B cell (primary cell): ENCODE data around the gene ZNF662. TPM values are rescaled to one million over a fixed set of nuclear protein-coding genes. Genes with fewer than 3 reads are reported as not detected.

Experiments used
- ATAC-seq: fragments of 200-7000 bp; cut with Tn5 transposase; one replicate; pipeline ENCODE4 v1.10.0; 2021; ENCODE audit warnings: low read depth, mild to moderate bottlenecking, moderate number of reproducible peaks, moderate library complexity
- CTCF ChIA-PET: fragments of 350-600 bp; sonication (Branson Sonifier 250); formaldehyde crosslinking; loops from one replicate; lab custom pipeline; 2021; ENCODE audit warnings: antibody characterized with exemption, inconsistent platforms; lab: Charles Lee
- POLR2A ChIA-PET: fragments of 350-600 bp; sonication (Branson Sonifier 250); formaldehyde crosslinking; loops from one replicate; lab custom pipeline; 2021; ENCODE audit warnings: antibody characterized with exemption; lab: Charles Lee
- DNase-seq: peaks from one replicate; pipeline ENCODE4 v3.0.0; 2013
- H2AFZ ChIP-seq: 2 replicates; pipeline ENCODE4 v1.6.1; 2012; ENCODE audit warnings: mild to moderate bottlenecking, low read depth, low read length; ENCODE audit not compliant: insufficient read depth, poor library complexity, severe bottlenecking
- H3K27ac ChIP-seq, 2 donors: 1 replicate in 1 of 2; 2 replicates in 1 of 2; pipeline ENCODE4 v1.5.1; 2012 to 2013; ENCODE audit warnings: low read length in 2 of 2, mild to moderate bottlenecking in 2 of 2, moderate library complexity in 1 of 2
- H3K27me3 ChIP-seq, 4 experiments: fragments of 200-600 bp in 1 of 4; sonication (generic) in 1 of 4; replicated peaks in 1 of 4; 1 replicate in 2 of 4; 2 replicates in 2 of 4; pipeline versions ENCODE4 v1.6.1 to v1.7.0; 2013 to 2016; ENCODE audit warnings: low read length in 3 of 4, mild to moderate bottlenecking in 2 of 4, mixed read lengths in 1 of 4, moderate library complexity in 1 of 4; ENCODE audit not compliant: insufficient read depth in 4 of 4, control insufficient read depth in 3 of 4; ENCODE audit errors: control extremely low read depth in 1 of 4
- H3K36me3 ChIP-seq, 2 experiments: replicated peaks in 1 of 2; 1 replicate in 1 of 2; 2 replicates in 1 of 2; pipeline versions ENCODE4 v1.6.1 to v1.7.1; 2013; ENCODE audit warnings: low read length in 1 of 2; ENCODE audit not compliant: insufficient read depth in 2 of 2, control insufficient read depth in 1 of 2; ENCODE audit errors: control extremely low read depth in 1 of 2, extremely low read depth in 1 of 2
- H3K4me1 ChIP-seq, 2 donors: fragments of 200-600 bp in 1 of 2; sonication (generic) in 1 of 2; 1 replicate in 1 of 2; 2 replicates in 1 of 2; pipeline versions ENCODE4 v1.5.1 to v1.6.1; 2013 to 2017; ENCODE audit warnings: low read length in 2 of 2; ENCODE audit not compliant: control insufficient read depth in 2 of 2, insufficient read depth in 2 of 2
- H3K4me2 ChIP-seq: replicated peaks from 2 replicates; pipeline ENCODE3; 2012; ENCODE audit warnings: mild to moderate bottlenecking, low read depth, low read length; ENCODE audit not compliant: poor library complexity, severe bottlenecking
- H3K4me3 ChIP-seq, 5 experiments: fragments of 200-600 bp in 1 of 5; sonication (generic) in 1 of 5; 1 replicate in 3 of 5; 2 replicates in 2 of 5; pipeline versions ENCODE4 v1.5.1 to v1.7.0; 2011 to 2016; ENCODE audit warnings: low read length in 4 of 5, mild to moderate bottlenecking in 4 of 5, low read depth in 2 of 5, control low read depth in 1 of 5, moderate library complexity in 1 of 5; ENCODE audit not compliant: insufficient read depth in 1 of 5; ENCODE audit errors: control extremely low read depth in 1 of 5, extremely low read depth in 1 of 5
- H3K79me2 ChIP-seq: fragments of 200-600 bp; sonication (generic); one replicate; pipeline ENCODE4 v1.6.0; 2016; ENCODE audit warnings: low read length; ENCODE audit not compliant: control insufficient read depth, insufficient read depth
- H3K9ac ChIP-seq: fragments of 200-600 bp; sonication (generic); 2 replicates; pipeline ENCODE4 v1.6.1; 2017; ENCODE audit warnings: mild to moderate bottlenecking, low read length, moderate library complexity
- H3K9me3 ChIP-seq, 3 donors: one replicate each; pipeline versions ENCODE4 v1.6.1 to v1.7.1; 2013; ENCODE audit warnings: low read length in 2 of 3; ENCODE audit not compliant: control insufficient read depth in 2 of 3, insufficient read depth in 1 of 3; ENCODE audit errors: control extremely low read depth in 1 of 3
- H4K20me1 ChIP-seq: 2 replicates; pipeline ENCODE4 v1.6.0; 2012; ENCODE audit warnings: mild to moderate bottlenecking, low read length; ENCODE audit not compliant: insufficient read depth, control insufficient read depth, poor library complexity, severe bottlenecking
- H3K27ac Mint-ChIP-seq: one replicate; pipeline ENCODE4 v1.8.0; 2021; ENCODE audit warnings: mixed read lengths
- H3K27me3 Mint-ChIP-seq: one replicate; pipeline ENCODE4 v1.8.0; 2021; ENCODE audit warnings: mixed read lengths
- H3K4me1 Mint-ChIP-seq: one replicate; pipeline ENCODE4 v1.8.0; 2021; ENCODE audit warnings: mixed read lengths
- H3K4me3 Mint-ChIP-seq: one replicate; pipeline ENCODE4 v1.8.0; 2021; ENCODE audit warnings: mixed read lengths
- H3K9me3 Mint-ChIP-seq: one replicate; pipeline ENCODE4 v1.8.0; 2022; ENCODE audit warnings: mixed read lengths; ENCODE audit not compliant: insufficient read depth
- CTCF ChIP-seq: fragments of 200-600 bp; IDR thresholded peaks from one replicate; pipeline ENCODE4 v1.8.0; 2022; ENCODE audit warnings: antibody characterized with exemption, mild to moderate bottlenecking
- EZH2 ChIP-seq: IDR thresholded peaks from 2 replicates; pipeline ENCODE4 v1.6.1; 2012; ENCODE audit warnings: borderline replicate concordance, low read depth, mild to moderate bottlenecking, moderate library complexity, low read length; ENCODE audit not compliant: insufficient read depth, poor library complexity, severe bottlenecking
- WGBS: methylation state at CpG from one replicate; pipeline ENCODE4 v1.1.5; 2013; ENCODE audit warnings: missing lambda C conversion rate; ENCODE audit not compliant: insufficient coverage; 5-methylcytosine and 5-hydroxymethylcytosine counted together
- intact Hi-C: fragments of 100-400 bp; cut with micrococcal nuclease; formaldehyde crosslinking; loops from one replicate; pipeline ENCODE4 v1.10.0; 2022
- polyA plus RNA-seq: library from polyadenylated mRNA; depleted of rRNA; stranded (reverse); fragments of >200 nt; gene quantifications from 2 replicates; pipeline ENCODE4 v1.2.3, GENCODE V29; 2012
- total RNA-seq, 2 donors: library from RNA; stranded (reverse); fragments of 120-200 nt in 1 of 2; gene quantifications; 1 replicate in 1 of 2; 2 replicates in 1 of 2; pipeline versions ENCODE4 v1.2.3 to v1.2.4, GENCODE V29; 2013 to 2022

Gene ZNF662
- total and polyA plus RNA-seq, 2 donors (not counting 1 experiment from before 2014, with no cell fraction given): 0.12 to 0.42 TPM

- H3K4me3 Mint-ChIP-seq: no peak overlapping the region
- Histone ChIP-seq H3K36me3 (no peaks in the 10 kb centered on the region), H3K27me3 (peaks cover 0 to 29% (median 9%) of the 10 kb centered on the region in 4 experiments), H3K4me3 (no peak overlapping the region), H3K9me3 (peaks cover 0 to 7% (median 0%) of the 10 kb centered on the region in 3 donors), H3K27ac (no peak overlapping the region), H4K20me1 (no peaks in the 10 kb centered on the region), H3K4me2 (no peak overlapping the region), H3K79me2 (no peaks in the 10 kb centered on the region), H3K4me1 (peaks cover 4 to 6% of the 10 kb centered on the region in 2 donors), H3K9ac (no peak overlapping the region), H2AFZ (no peak overlapping the region)
- DNase-seq (no peak), ATAC-seq (no peak)
- intact Hi-C loops: no loop called here
- H3K4me1 Mint-ChIP-seq: peaks cover 3% of the 10 kb centered on the region
- H3K27ac Mint-ChIP-seq: no peak overlapping the region
- peaks cover 45% of the 10 kb centered on the region for H3K27me3 Mint-ChIP-seq
- TF ChIP-seq CTCF (no peak), EZH2 (no peak)
- peaks cover 6% of the 10 kb centered on the region for H3K9me3 Mint-ChIP-seq
- ChIA-PET CTCF (no interaction called here), POLR2A (no interaction called here)
- 100% methylated on average over 2 of the region's 3 CpGs for WGBS
Measured at GRCh38 chr3:42901073-42901415, 4.9 kb upstream of the ZNF662 start.

GRCh38 chr3:42902257-42902656 lies 3.7 kb upstream of the ZNF662 start:
- Histone ChIP-seq H3K9ac (no peak overlapping the region), H3K4me3 (no peak overlapping the region), H4K20me1 (no peaks in the 10 kb centered on the region), H3K4me2 (no peak overlapping the region), H3K9me3 (peaks cover 0 to 7% (median 0%) of the 10 kb centered on the region in 3 donors), H3K36me3 (no peaks in the 10 kb centered on the region), H3K27ac (no peak overlapping the region), H3K79me2 (no peaks in the 10 kb centered on the region), H2AFZ (no peak overlapping the region), H3K27me3 (peaks cover 0 to 41% (median 16%) of the 10 kb centered on the region in 4 experiments), H3K4me1 (peaks cover 7 to 15% of the 10 kb centered on the region in 2 donors)
- peaks cover 6% of the 10 kb centered on the region for H3K9me3 Mint-ChIP-seq
- no CpG with 5 or more reads among the region's 2 CpGs for WGBS
- intact Hi-C loops: no loop called here
- CTCF ChIA-PET: interaction anchor here (0.6 kb wide), 1 partner anchor 190 kb away, joined by 4 read pairs; no protein-coding TSS in a partner anchor
- no peak overlapping the region for H3K27ac Mint-ChIP-seq
- H3K4me1 Mint-ChIP-seq: peaks cover 9% of the 10 kb centered on the region
- POLR2A ChIA-PET: no interaction called here
- no peak for DNase-seq
- no peak for ATAC-seq
- no peak overlapping the region for H3K4me3 Mint-ChIP-seq
- H3K27me3 Mint-ChIP-seq: peaks cover 51% of the 10 kb centered on the region
- no peak for TF ChIP-seq CTCF
- no peak for TF ChIP-seq EZH2
